ENCODE results near the gene CCDC194. TPM values are rescaled to one million over a fixed set of nuclear protein-coding genes. Genes with fewer than 3 reads are reported as not detected.

CCDC194 gene
- total RNA-seq, 1 experiment from 2014 or later: not detected

DNA sequence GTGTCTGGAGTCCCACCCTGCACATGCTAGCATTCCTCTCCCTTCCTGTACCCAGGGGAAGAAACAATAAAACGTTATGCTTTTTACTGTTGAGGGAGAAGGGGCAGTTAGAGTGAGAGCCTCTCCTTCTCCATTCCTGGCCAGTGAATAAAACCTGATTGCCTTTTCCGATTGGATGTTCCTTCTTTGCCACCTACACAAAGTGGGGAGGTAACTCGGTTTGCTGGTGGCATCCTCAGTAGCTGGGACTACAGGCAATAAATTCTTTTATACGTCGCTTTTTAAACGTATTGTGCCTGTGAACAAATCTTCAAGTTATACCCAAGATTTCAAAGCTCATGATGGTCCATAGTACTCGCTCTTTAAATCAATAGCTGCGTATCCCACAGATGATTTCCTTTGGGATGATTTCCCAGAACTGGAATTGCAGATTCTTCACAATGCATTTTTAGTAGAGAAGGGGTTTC lies 25.2 kb upstream of the CCDC194 start:
- H3K9me3 ChIP-seq (ENCODE audit: low read depth, low read length, poor library complexity, severe bottlenecking): no peaks in the 10 kb centered on the region
- no peak for DNase-seq (ENCODE audit: low spot score)
- H3K4me3 ChIP-seq (ENCODE audit: low read depth, low read length, poor library complexity, severe bottlenecking): peak overlapping the region; percentile 92
- intact Hi-C loops (cut with micrococcal nuclease; ENCODE audit: unreplicated experiment): no loop called here
- ChIA-PET CTCF (interaction anchor here (0.5 to 1.2 kb wide), 3 partner anchors 34 to 347 kb away, joined by 3 to 13 read pairs (median 3); no protein-coding TSS in a partner anchor), POLR2A (ENCODE audit: low non-redundant PET) (interaction anchor here (0.5 to 0.8 kb wide), 3 partner anchors 50 to 518 kb away, joined by 3 to 7 read pairs (median 4); no protein-coding TSS in a partner anchor)
- H3K27ac ChIP-seq (ENCODE audit: low read depth, low read length, poor library complexity, severe bottlenecking): peak overlapping the region; percentile 76
- H3K36me3 ChIP-seq (ENCODE audit: insufficient read depth, low read length, poor library complexity, severe bottlenecking): peaks cover 3% of the 10 kb centered on the region
- no peaks in the 10 kb centered on the region for H3K27me3 ChIP-seq (replicated peaks; ENCODE audit: insufficient read depth, low read depth, low read length, poor library complexity)
- TF ChIP-seq, protein P1, sequence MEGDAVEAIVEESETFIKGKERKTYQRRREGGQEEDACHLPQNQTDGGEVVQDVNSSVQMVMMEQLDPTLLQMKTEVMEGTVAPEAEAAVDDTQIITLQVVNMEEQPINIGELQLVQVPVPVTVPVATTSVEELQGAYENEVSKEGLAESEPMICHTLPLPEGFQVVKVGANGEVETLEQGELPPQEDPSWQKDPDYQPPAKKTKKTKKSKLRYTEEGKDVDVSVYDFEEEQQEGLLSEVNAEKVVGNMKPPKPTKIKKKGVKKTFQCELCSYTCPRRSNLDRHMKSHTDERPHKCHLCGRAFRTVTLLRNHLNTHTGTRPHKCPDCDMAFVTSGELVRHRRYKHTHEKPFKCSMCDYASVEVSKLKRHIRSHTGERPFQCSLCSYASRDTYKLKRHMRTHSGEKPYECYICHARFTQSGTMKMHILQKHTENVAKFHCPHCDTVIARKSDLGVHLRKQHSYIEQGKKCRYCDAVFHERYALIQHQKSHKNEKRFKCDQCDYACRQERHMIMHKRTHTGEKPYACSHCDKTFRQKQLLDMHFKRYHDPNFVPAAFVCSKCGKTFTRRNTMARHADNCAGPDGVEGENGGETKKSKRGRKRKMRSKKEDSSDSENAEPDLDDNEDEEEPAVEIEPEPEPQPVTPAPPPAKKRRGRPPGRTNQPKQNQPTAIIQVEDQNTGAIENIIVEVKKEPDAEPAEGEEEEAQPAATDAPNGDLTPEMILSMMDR (conservative IDR thresholded peaks at IDR 0.05; ENCODE audit: low read depth, low read length): no peak
- no peak for TF ChIP-seq EZH2 (IDR thresholded peaks at IDR 0.05; ENCODE audit: borderline replicate concordance, low read depth, low read length, poor library complexity, severe bottlenecking)
- TSS peak; percentile 98 for BruUV-seq (replicated peaks)
- no peaks in the 10 kb centered on the region for H3K4me1 ChIP-seq (ENCODE audit: insufficient read depth, low read length, poor library complexity, severe bottlenecking)

DNA sequence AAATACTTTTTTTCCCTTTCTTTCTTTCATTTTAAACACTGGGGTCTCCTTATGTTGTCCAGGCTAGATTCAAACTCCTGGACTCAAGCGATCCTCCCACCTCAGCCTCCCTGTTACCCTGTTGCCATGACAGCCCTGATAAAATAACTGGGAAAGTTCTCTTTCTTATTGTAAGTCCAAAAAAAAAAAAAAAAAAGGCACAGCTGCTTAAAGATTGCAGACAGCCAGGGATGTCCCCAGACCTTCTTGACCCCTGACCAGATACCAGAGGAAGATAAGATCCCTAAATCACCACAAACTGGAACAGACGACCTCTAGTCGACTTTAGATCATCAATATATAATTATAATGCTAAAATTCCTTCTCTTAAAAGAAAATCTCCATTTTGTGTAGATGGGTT lies 24.7 kb upstream of the CCDC194 start:
- Histone ChIP-seq H3K9me3 (ENCODE audit: low read depth, low read length, poor library complexity, severe bottlenecking) (no peaks in the 10 kb centered on the region), H3K4me1 (ENCODE audit: insufficient read depth, low read length, poor library complexity, severe bottlenecking) (no peaks in the 10 kb centered on the region), H3K27me3 (replicated peaks; ENCODE audit: insufficient read depth, low read depth, low read length, poor library complexity) (no peaks in the 10 kb centered on the region), H3K36me3 (ENCODE audit: insufficient read depth, low read length, poor library complexity, severe bottlenecking) (peaks cover 3% of the 10 kb centered on the region), H3K4me3 (ENCODE audit: low read depth, low read length, poor library complexity, severe bottlenecking) (peak overlapping the region; percentile 92), H3K27ac (ENCODE audit: low read depth, low read length, poor library complexity, severe bottlenecking) (peak overlapping the region; percentile 76)
- TF ChIP-seq, protein P1 (conservative IDR thresholded peaks at IDR 0.05; ENCODE audit: low read depth, low read length): no peak
- no peak for TF ChIP-seq EZH2 (IDR thresholded peaks at IDR 0.05; ENCODE audit: borderline replicate concordance, low read depth, low read length, poor library complexity, severe bottlenecking)
- intact Hi-C loops (cut with micrococcal nuclease; ENCODE audit: unreplicated experiment): no loop called here
- BruUV-seq (replicated peaks): no TSS peak
- no peak for DNase-seq (ENCODE audit: low spot score)
- POLR2A ChIA-PET (ENCODE audit: low non-redundant PET): no interaction called here
- CTCF ChIA-PET: no interaction called here

DNA sequence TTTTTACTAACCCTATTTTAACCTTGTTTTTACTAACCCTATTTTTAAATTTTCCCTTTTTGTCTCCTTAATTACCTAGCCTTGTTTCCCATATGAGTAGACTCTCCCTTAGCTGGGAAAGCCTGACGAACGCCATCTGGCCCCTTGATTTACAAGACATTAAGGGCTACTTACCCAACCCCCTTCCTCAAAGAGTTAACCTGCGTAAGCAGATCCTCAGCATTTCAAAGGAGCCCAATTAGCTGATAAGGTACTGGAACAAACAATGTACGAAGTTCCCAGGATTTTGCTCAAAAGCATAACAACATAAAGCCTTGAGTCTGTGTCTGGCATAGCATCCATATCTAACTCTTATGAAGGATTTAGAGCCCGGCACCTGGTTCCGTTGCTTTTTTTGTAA lies 21.1 kb upstream of the CCDC194 start:
- DNase-seq (ENCODE audit: low spot score): no peak
- ChIA-PET POLR2A (ENCODE audit: low non-redundant PET) (no interaction called here), CTCF (no interaction called here)
- Histone ChIP-seq H3K27ac (ENCODE audit: low read depth, low read length, poor library complexity, severe bottlenecking) (no peak overlapping the region), H3K36me3 (ENCODE audit: insufficient read depth, low read length, poor library complexity, severe bottlenecking) (no peaks in the 10 kb centered on the region), H3K4me3 (ENCODE audit: low read depth, low read length, poor library complexity, severe bottlenecking) (no peak overlapping the region), H3K27me3 (replicated peaks; ENCODE audit: insufficient read depth, low read depth, low read length, poor library complexity) (no peaks in the 10 kb centered on the region), H3K4me1 (ENCODE audit: insufficient read depth, low read length, poor library complexity, severe bottlenecking) (no peaks in the 10 kb centered on the region), H3K9me3 (ENCODE audit: low read depth, low read length, poor library complexity, severe bottlenecking) (no peaks in the 10 kb centered on the region)
- BruUV-seq (replicated peaks): no TSS peak
- intact Hi-C loops (cut with micrococcal nuclease; ENCODE audit: unreplicated experiment): no loop called here
- TF ChIP-seq, protein P1 (conservative IDR thresholded peaks at IDR 0.05; ENCODE audit: low read depth, low read length): no peak
- TF ChIP-seq EZH2 (IDR thresholded peaks at IDR 0.05; ENCODE audit: borderline replicate concordance, low read depth, low read length, poor library complexity, severe bottlenecking): no peak
